Measurements from ENCODE around the gene KRT3.

DNA sequence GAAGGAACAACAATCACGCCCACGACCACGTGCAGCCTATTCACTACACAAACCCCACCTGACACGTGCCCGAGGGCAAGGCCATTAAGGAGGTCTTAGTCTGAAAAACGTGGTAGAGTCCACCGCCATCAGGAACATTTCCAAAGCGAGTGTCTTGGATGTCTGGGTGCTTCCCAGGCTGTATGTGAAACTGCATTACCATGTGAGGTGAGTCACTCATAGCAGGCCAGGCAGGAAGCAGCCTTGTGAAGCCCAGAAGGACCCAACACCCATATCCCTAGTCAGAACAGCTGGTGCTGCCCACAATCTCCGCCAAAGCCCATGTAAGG is 41.5 kb upstream of the KRT3 start:
- TF ChIP-seq, protein P1, sequence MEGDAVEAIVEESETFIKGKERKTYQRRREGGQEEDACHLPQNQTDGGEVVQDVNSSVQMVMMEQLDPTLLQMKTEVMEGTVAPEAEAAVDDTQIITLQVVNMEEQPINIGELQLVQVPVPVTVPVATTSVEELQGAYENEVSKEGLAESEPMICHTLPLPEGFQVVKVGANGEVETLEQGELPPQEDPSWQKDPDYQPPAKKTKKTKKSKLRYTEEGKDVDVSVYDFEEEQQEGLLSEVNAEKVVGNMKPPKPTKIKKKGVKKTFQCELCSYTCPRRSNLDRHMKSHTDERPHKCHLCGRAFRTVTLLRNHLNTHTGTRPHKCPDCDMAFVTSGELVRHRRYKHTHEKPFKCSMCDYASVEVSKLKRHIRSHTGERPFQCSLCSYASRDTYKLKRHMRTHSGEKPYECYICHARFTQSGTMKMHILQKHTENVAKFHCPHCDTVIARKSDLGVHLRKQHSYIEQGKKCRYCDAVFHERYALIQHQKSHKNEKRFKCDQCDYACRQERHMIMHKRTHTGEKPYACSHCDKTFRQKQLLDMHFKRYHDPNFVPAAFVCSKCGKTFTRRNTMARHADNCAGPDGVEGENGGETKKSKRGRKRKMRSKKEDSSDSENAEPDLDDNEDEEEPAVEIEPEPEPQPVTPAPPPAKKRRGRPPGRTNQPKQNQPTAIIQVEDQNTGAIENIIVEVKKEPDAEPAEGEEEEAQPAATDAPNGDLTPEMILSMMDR (IDR thresholded peaks at IDR 0.05): no peak
- TF ChIP-seq POLR2A (IDR thresholded peaks at IDR 0.05): no peak
